CD4-positive, CD25-positive, alpha-beta regulatory T cell (primary cell): ENCODE data around the gene APOA1. TPM values are rescaled to one million over a fixed set of nuclear protein-coding genes. Genes with fewer than 3 reads are reported as not detected.
"Not testable (repeated sequence)": the region's sequence is repeated elsewhere in the genome, so short reads cannot be mapped to it uniquely, and the experiment has no call there.

ENCODE experiments used
- ATAC-seq, 2 donors: fragments of 150-1000 bp; cut with Tn5 transposase; one replicate each; pipeline ENCODE4 v1.10.0; 2021; ENCODE audit warnings: low read depth in 2 of 2, moderate number of reproducible peaks in 2 of 2, moderate library complexity in 1 of 2
- DNase-seq, 3 donors: peaks; one replicate each; pipeline versions ENCODE4 v3.0.0 to v3.0.0-alpha.2; 2012 to 2022; ENCODE audit warnings: mixed read lengths in 1 of 3
- H3K27ac ChIP-seq: one replicate; pipeline ENCODE4 v1.7.0; 2013; ENCODE audit warnings: mild to moderate bottlenecking, low read length; ENCODE audit not compliant: insufficient read depth, poor library complexity, severe bottlenecking
- H3K27me3 ChIP-seq: one replicate; pipeline ENCODE4 v1.7.0; 2013; ENCODE audit warnings: low read length; ENCODE audit not compliant: control insufficient read depth, insufficient read depth
- H3K36me3 ChIP-seq: one replicate; pipeline ENCODE4 v1.7.0; 2013; ENCODE audit warnings: mild to moderate bottlenecking, low read length, moderate library complexity; ENCODE audit not compliant: control insufficient read depth, insufficient read depth
- H3K4me1 ChIP-seq: 2 replicates; pipeline ENCODE4 v1.7.0; 2013; ENCODE audit warnings: mild to moderate bottlenecking, low read length; ENCODE audit not compliant: insufficient read depth, control insufficient read depth, poor library complexity, severe bottlenecking
- H3K4me3 ChIP-seq: one replicate; pipeline ENCODE4 v1.7.0; 2013; ENCODE audit warnings: low read depth, mild to moderate bottlenecking, low read length, moderate library complexity
- H3K9me3 ChIP-seq, 2 experiments: 1 replicate in 1 of 2; 2 replicates in 1 of 2; pipeline ENCODE4 v1.7.0; 2013; ENCODE audit warnings: low read length in 2 of 2, mild to moderate bottlenecking in 1 of 2, moderate library complexity in 1 of 2; ENCODE audit not compliant: control insufficient read depth in 2 of 2
- H3K27ac Mint-ChIP-seq, 3 donors: one replicate each; pipeline ENCODE4 v1.8.0; 2020 to 2022; ENCODE audit warnings: mild to moderate bottlenecking in 3 of 3, mixed read lengths in 3 of 3, moderate library complexity in 2 of 3
- H3K27me3 Mint-ChIP-seq: one replicate; pipeline ENCODE4 v1.8.0; 2022; ENCODE audit warnings: mild to moderate bottlenecking, mixed read lengths
- H3K36me3 Mint-ChIP-seq: one replicate; pipeline ENCODE4 v1.8.0; 2020; ENCODE audit warnings: mixed read lengths
- H3K4me1 Mint-ChIP-seq, 4 donors: one replicate each; pipeline ENCODE4 v1.8.0; 2020 to 2022; ENCODE audit warnings: mixed read lengths in 4 of 4, mild to moderate bottlenecking in 1 of 4
- H3K4me3 Mint-ChIP-seq, 4 donors: one replicate each; pipeline ENCODE4 v1.8.0; 2020 to 2022; ENCODE audit warnings: mild to moderate bottlenecking in 4 of 4, mixed read lengths in 4 of 4, moderate library complexity in 3 of 4
- H3K9me3 Mint-ChIP-seq, 7 donors: one replicate each; pipeline ENCODE4 v1.8.0; 2020 to 2022; ENCODE audit warnings: mixed read lengths in 7 of 7, mild to moderate bottlenecking in 3 of 7, moderate library complexity in 2 of 7
- polyA plus RNA-seq, 4 donors: library from polyadenylated mRNA; unstranded; fragments of 300-500 nt; fragmentation: Illumina TruSeq; gene quantifications; one replicate each; pipeline ENCODE4 v1.2.3, GENCODE V29; 2021
- total RNA-seq: library from RNA; stranded (reverse); gene quantifications from one replicate; pipeline ENCODE4 v1.2.3, GENCODE V29; 2022

APOA1 gene
- total and polyA plus RNA-seq, 5 donors from 2014 or later = 0.34 TPM; not detected in 4

DNA sequence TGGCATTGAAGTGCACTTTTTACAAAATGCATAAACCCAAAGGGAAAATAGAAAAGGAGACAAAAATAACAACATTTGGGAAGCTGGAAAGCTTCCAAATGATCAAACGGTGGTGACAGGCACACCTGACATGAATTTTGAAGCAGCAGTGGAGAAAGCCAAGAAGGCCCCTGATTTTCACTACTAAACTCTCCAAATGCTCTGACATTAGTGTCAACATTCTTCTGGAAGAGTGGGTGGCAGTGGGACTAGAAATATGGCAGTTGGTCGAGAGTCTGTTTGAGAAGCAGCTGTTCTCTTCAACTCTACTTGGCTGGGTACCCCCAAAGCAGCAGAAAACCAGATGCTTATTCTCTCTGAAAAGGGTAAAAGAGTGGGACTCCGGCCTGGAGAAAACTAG lies 33.4 kb downstream of the APOA1 start:
- no peak overlapping the region for H3K27ac Mint-ChIP-seq
- H3K4me1 ChIP-seq = no peaks in the 10 kb centered on the region
- H3K4me3 ChIP-seq = no peak overlapping the region
- no peaks in the 10 kb centered on the region for H3K36me3 Mint-ChIP-seq
- H3K27ac ChIP-seq = no peak overlapping the region
- peaks cover 34% of the 10 kb centered on the region for H3K27me3 Mint-ChIP-seq
- no peaks in the 10 kb centered on the region for H3K36me3 ChIP-seq
- DNase-seq (no peak), ATAC-seq (no peak)
- H3K4me1 Mint-ChIP-seq = no peaks in the 10 kb centered on the region
- peak overlapping the region in 1 of 4 donors; percentile 43 for H3K4me3 Mint-ChIP-seq
- H3K27me3 ChIP-seq = peaks cover under 1% of the 10 kb centered on the region
- H3K9me3 ChIP-seq = no peaks in the 10 kb centered on the region
- H3K9me3 Mint-ChIP-seq = peaks cover 0 to 1% (median 0%) of the 10 kb centered on the region in 7 donors

DNA sequence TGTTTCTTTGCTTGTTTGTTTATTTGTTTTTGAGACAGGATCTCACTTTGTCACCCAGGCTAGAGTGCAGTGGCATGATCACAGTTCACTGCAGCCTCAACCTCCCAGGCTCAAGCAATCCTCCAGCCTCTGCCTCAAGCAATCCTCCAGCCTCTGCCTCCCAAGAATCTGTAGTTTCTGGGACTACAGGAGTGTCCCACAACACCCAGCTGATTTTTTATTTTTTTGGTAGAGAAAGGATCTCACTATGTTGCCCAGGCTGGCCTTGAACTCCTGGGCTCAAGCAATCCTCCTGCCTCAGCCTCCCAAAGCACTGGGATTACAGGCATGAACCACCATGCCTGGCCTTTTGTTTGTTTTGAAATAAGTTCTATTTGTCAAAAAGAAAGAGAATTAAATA lies 35.8 kb downstream of the APOA1 start:
- not testable (repeated sequence) for H3K36me3 Mint-ChIP-seq, DNase-seq, H3K27ac ChIP-seq, H3K27me3 ChIP-seq, H3K4me1 Mint-ChIP-seq, H3K9me3 ChIP-seq, ATAC-seq, H3K4me3 ChIP-seq, H3K9me3 Mint-ChIP-seq, H3K4me1 ChIP-seq, H3K27ac Mint-ChIP-seq, H3K36me3 ChIP-seq, H3K4me3 Mint-ChIP-seq
- H3K27me3 Mint-ChIP-seq = peaks cover 43% of the 10 kb centered on the region

DNA sequence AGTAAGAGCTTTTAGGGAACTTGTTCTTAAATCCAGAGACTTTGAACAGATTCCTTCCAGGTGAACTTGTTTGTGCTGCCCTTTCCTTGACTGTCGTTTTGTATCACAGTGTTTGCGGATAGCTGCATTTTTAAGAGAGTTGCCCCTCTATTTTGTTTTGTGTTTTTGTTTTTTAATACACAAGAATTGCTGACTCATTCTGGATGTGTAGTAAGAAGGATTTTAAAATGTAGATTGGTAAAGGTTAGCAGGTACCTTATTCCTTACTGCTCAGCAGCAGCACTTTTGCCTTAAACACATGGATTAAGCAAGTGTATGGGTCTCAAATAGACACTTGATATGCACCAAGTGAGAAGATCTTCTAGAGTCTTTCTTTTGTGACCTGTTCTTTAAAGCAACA lies 36.8 kb downstream of the APOA1 start:
- Histone ChIP-seq H3K4me3 (no peak overlapping the region), H3K27ac (no peak overlapping the region), H3K9me3 (no peaks in the 10 kb centered on the region), H3K27me3 (peaks cover 3% of the 10 kb centered on the region), H3K36me3 (no peaks in the 10 kb centered on the region), H3K4me1 (no peaks in the 10 kb centered on the region)
- peaks cover 44% of the 10 kb centered on the region for H3K27me3 Mint-ChIP-seq
- no peak for DNase-seq
- ATAC-seq = no peak
- H3K4me3 Mint-ChIP-seq = no peak overlapping the region
- H3K36me3 Mint-ChIP-seq = no peaks in the 10 kb centered on the region
- H3K4me1 Mint-ChIP-seq = no peaks in the 10 kb centered on the region
- H3K27ac Mint-ChIP-seq = no peak overlapping the region
- no peaks in the 10 kb centered on the region for H3K9me3 Mint-ChIP-seq

DNA sequence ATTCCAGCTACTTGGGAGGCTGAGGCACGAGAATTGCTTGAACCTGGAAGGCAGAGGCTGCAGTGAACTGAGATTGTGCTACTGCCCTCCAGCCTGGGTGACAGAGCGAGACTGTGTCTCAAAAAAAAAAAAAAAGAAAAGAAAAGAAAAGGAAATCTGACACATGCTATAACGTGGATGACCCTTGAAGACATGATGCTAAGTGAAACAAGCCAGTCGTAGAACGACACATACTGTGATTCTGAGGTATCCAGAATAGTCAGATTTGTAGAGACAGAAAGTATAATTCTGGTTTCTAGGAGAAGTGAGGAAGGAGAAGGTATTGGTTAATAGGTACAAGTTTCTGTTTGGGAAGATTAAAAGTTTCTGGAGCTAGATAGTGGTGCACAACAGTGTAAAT lies 39.1 kb downstream of the APOA1 start:
- ATAC-seq (no peak), DNase-seq (no peak)
- Mint-ChIP-seq H3K36me3 (no peaks in the 10 kb centered on the region), H3K27me3 (peaks cover 44% of the 10 kb centered on the region), H3K4me3 (no peak overlapping the region), H3K27ac (no peak overlapping the region), H3K9me3 (no peaks in the 10 kb centered on the region), H3K4me1 (peaks cover 0 to under 1% (median 0%) of the 10 kb centered on the region in 4 donors)
- no peaks in the 10 kb centered on the region for H3K36me3 ChIP-seq
- H3K9me3 ChIP-seq = no peaks in the 10 kb centered on the region
- no peaks in the 10 kb centered on the region for H3K4me1 ChIP-seq
- H3K4me3 ChIP-seq = no peak overlapping the region
- peaks cover 3% of the 10 kb centered on the region for H3K27me3 ChIP-seq
- H3K27ac ChIP-seq = no peak overlapping the region

DNA sequence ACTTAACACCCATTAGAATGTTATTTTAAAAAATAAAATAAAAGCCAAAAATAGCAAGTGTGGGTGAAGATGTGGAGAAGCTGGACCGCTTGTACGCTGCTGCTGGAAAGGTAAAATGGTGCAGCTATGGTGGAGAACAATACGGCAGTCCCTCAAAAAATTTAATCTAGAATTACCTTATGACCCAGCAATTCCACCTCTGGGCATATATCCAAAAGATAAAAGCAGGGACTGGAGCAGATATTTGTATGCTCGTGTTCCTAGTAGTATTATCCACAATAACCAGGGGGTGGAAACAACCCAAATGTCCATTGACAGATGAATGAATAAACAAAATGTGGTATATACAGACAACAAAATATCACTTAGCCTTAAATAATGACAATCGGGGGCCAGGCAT lies 39.6 kb downstream of the APOA1 start:
- Mint-ChIP-seq H3K9me3 (no peaks in the 10 kb centered on the region), H3K27me3 (peaks cover 41% of the 10 kb centered on the region), H3K27ac (no peak overlapping the region), H3K4me1 (peaks cover 0 to 6% (median 3%) of the 10 kb centered on the region in 4 donors), H3K4me3 (no peak overlapping the region), H3K36me3 (no peaks in the 10 kb centered on the region)
- no peak for ATAC-seq
- DNase-seq = no peak
- H3K27me3 ChIP-seq = peaks cover 3% of the 10 kb centered on the region
- no peak overlapping the region for H3K27ac ChIP-seq
- no peak overlapping the region for H3K4me3 ChIP-seq
- no peaks in the 10 kb centered on the region for H3K9me3 ChIP-seq
- no peaks in the 10 kb centered on the region for H3K4me1 ChIP-seq
- no peaks in the 10 kb centered on the region for H3K36me3 ChIP-seq

DNA sequence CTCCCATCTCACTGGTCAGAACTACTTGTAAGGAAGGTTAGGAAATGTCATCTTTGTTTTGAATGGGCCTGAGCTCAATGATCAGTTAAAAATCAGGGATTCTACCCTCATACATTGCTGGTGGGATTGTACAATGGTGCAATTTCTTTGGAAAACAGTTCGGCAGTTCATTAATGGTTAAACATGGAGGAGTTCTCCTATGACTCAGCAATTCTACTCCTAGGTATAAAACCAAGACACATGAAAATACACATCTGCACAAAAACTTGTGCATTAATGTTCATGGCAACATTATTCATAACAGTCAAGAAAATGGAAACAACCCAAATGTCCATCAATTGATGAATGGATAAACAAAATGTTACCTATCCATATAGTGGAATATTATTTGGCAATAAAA lies 40.9 kb downstream of the APOA1 start:
- Histone ChIP-seq H3K36me3 (no peaks in the 10 kb centered on the region), H3K27ac (no peak overlapping the region), H3K9me3 (no peaks in the 10 kb centered on the region), H3K4me3 (no peak overlapping the region), H3K4me1 (peaks cover 2% of the 10 kb centered on the region), H3K27me3 (peaks cover 3% of the 10 kb centered on the region)
- no peak for DNase-seq
- Mint-ChIP-seq H3K27ac (no peak overlapping the region), H3K9me3 (no peaks in the 10 kb centered on the region), H3K36me3 (no peaks in the 10 kb centered on the region), H3K4me1 (peaks cover 0 to 6% (median 3%) of the 10 kb centered on the region in 4 donors), H3K4me3 (no peak overlapping the region), H3K27me3 (peaks cover 32% of the 10 kb centered on the region)
- no peak for ATAC-seq

DNA sequence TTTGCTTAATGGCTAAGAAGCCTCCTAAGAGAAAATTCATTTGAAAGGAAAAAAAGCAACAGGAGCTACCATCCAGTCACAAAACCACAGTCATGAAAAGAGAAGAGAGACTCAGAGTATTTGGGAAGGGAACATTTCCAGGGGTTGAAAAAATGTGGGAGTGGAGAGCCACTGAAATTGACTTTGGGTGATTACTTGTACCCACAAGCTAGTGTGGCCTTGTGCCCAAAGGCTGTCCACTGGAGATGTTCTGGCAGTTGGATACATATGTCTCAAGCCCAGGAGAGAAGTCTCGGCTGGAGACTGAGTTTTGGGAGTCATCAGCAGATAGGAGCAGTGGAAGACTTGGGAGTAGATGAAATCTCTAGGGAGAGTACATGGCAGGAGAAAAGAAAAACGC lies 42.6 kb downstream of the APOA1 start:
- no peak for ATAC-seq
- H3K27ac ChIP-seq = no peak overlapping the region

DNA sequence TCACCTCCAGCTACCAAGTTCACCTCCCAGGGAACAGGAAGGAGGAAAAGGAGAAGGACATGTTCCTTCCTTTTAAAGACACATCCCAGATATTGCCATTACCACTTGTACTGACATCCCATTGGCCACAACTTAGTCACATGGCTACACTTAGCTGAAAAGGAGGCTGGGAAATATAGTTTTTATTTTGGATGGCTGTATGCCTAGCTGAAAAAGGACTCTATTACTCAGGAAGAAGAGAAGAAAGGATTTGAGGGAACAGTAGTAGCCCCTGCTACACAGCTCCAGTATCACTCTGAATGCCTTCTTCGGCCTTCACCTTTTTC lies 43.7 kb downstream of the APOA1 start:
- H3K36me3 ChIP-seq = no peaks in the 10 kb centered on the region
- DNase-seq = no peak
- no peaks in the 10 kb centered on the region for H3K9me3 ChIP-seq
- H3K27ac Mint-ChIP-seq = no peak overlapping the region
- no peaks in the 10 kb centered on the region for H3K9me3 Mint-ChIP-seq
- H3K27me3 ChIP-seq = no peaks in the 10 kb centered on the region
- H3K4me1 Mint-ChIP-seq = peaks cover 5 to 18% (median 8%) of the 10 kb centered on the region in 4 donors
- no peak for ATAC-seq
- H3K4me3 Mint-ChIP-seq = peak overlapping the region in 1 of 4 donors; percentile 38
- H3K36me3 Mint-ChIP-seq = no peaks in the 10 kb centered on the region
- peaks cover 9% of the 10 kb centered on the region for H3K4me1 ChIP-seq
- H3K27ac ChIP-seq = no peak overlapping the region
- H3K27me3 Mint-ChIP-seq = peaks cover 20% of the 10 kb centered on the region
- H3K4me3 ChIP-seq = no peak overlapping the region

More for the DNA sequence above, 42.6 kb downstream of the APOA1 start:
- Histone ChIP-seq H3K27me3 (peaks cover 3% of the 10 kb centered on the region), H3K4me3 (no peak overlapping the region), H3K4me1 (peaks cover 9% of the 10 kb centered on the region), H3K36me3 (no peaks in the 10 kb centered on the region), H3K9me3 (no peaks in the 10 kb centered on the region)
- DNase-seq = no peak
- Mint-ChIP-seq H3K27me3 (peaks cover 29% of the 10 kb centered on the region), H3K27ac (no peak overlapping the region), H3K36me3 (no peaks in the 10 kb centered on the region), H3K4me1 (peaks cover 5 to 11% (median 6%) of the 10 kb centered on the region in 4 donors), H3K9me3 (no peaks in the 10 kb centered on the region), H3K4me3 (no peak overlapping the region)
